Suppressor macrophage treated with lipopolysaccharide for 4 hours (primary cell): ENCODE measurements around the gene MRPS7.
"Not testable (repeated sequence)": the region's sequence is repeated elsewhere in the genome, so short reads cannot be mapped to it uniquely, and the experiment has no call there.

Experiments
- DNase-seq: peaks from one replicate; pipeline ENCODE4 v3.0.0-alpha.2; 2020

Gene MRPS7

GRCh38 chr17:75244133-75244866, 17.4 kb upstream of the MRPS7 start:
- peak; percentile 78 for DNase-seq

- DNase-seq, result no peak
Observed at GRCh38 chr17:75245011-75245410, 16.7 kb upstream of the MRPS7 start.

DNA sequence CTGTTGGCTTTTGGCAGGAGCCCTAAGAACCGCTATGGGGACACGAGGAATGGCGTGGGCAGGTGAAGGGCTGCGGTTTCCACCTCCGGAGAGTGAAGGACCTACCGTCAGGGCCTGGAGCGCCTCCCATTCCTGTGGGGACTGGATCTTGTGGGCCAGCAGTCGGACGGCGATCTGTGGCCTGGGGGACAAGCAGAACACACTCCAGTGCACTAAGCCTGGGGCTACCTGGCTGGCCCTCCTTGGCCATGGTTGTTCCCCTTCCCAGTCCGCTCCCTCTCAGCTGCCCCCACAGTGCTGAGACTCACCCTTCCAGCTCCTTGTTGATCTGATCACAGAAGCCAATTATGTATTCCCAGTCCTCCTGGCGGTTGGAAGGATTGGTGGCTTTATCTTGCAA, 15.3 kb upstream of the MRPS7 start:
- DNase-seq, result no peak

- DNase-seq, result no peak
Observed at GRCh38 chr17:75249564-75249963, 12.1 kb upstream of the MRPS7 start.

DNA sequence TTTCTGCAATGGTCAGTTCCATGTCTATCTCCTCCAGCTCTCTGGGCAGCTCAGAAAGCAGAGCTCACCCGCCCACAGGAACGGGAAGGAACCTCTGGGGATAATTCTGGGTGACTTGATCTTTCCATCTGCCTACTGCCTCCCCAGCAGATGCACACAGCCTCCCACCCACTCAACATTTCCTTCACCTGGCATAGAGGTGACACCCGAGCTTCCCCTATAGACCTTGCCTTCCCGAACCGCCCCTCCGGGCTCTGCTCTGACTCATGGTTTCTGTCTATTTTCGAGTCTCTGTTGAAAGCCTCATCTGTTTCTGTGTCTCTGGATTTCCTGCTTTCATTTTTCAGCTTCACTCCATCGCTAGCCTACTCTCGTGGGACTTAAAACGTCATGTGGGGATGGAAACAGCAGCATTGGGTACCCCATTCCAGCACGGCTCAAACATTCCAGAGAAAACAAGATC, 11.6 kb upstream of the MRPS7 start:
- peak; percentile 65 for DNase-seq

GRCh38 chr17:75252039-75252816, 9.5 kb upstream of the MRPS7 start:
- DNase-seq, result no peak

DNA sequence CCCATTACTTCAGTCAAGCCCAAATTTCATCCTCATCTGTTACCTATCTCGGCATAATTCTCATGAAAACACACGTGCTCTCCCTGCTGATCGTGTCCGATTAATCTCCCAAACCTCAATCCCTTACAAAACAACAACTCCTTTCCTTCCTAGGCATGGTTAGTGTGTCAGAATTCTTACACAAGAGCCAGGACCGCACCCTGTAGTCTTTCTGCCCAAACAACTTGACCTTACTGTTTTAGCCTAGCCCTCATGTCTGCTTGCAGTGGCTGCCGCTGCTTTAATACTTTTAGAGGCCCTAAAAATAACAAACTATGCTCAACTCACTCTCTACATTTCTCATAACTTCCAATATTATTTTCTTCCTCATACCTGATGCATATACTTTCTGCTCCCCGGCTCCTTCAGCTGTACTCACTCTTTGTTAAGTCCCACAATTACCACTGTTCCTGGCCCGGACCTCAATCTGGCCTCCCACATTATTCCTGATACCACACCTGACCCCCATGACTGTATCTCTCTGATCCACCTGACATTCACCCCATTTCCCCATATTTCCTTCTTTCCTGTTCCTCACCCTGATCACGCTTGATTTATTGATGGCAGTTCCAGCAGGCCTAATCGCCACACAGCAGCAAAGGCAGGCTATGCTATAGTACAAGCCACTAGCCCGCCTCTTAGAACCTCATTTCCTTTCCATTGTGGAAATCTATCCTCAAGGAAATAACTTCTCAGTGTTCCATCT, 5.6 kb upstream of the MRPS7 start:
- DNase-seq, result not testable (repeated sequence)

GRCh38 chr17:75257228-75257627, 4.5 kb upstream of the MRPS7 start:
- not testable (repeated sequence) for DNase-seq

- DNase-seq, result peak; percentile 64
Observed at GRCh38 chr17:75260641-75261335, 891 bp upstream of the MRPS7 start.

- no peak for DNase-seq
Observed at GRCh38 chr17:75262112-75262606, 480 bp downstream of the MRPS7 start.

GRCh38 chr17:75263055-75263454, 1.4 kb downstream of the MRPS7 start:
- DNase-seq, result no peak

GRCh38 chr17:75265614-75266315, 4.1 kb downstream of the MRPS7 start:
- DNase-seq, result peak; percentile 38

DNA sequence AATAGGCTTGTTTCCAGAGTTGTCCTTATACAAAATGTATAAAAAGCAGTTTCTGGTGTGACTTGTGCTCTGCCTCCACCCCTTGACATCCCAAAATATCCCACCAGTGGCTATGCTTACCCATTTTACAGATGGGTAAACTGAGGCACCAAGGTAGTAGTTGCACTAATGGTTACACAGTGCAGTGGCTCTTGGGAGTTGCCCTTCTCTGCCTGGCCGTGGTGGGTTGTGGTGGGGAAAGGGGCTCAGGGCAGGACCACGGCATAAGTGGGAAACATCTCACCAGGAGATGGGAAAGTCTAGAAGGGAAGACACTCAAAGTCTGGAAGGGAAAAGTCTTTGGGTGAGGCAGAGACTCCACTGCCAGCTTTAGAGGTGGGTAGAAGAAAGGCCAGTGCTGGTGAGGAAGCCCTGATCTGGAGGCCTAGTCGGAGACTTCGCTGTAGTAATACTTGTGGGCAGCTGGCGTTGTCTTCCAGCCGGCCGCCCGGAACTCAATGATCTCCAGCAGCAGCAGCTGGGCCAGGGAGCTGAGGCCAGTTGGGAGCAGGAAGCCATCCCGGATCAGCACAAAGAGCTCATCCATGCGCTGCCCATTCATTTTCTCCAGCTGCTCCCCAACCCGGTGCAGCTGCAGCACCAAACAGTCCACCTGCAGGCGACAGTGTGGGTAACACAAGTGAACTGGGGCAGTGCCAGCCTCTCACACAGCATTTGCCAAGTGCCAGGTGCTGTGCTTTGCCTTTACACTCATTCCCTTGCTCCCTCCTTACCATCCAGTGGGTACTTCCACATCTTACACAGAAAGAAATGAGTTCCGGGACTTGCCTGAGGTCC, 4.9 kb downstream of the MRPS7 start:
- DNase-seq, result no peak

- peak; percentile 68 for DNase-seq
Observed at GRCh38 chr17:75267153-75267410, 5.4 kb downstream of the MRPS7 start.

DNA sequence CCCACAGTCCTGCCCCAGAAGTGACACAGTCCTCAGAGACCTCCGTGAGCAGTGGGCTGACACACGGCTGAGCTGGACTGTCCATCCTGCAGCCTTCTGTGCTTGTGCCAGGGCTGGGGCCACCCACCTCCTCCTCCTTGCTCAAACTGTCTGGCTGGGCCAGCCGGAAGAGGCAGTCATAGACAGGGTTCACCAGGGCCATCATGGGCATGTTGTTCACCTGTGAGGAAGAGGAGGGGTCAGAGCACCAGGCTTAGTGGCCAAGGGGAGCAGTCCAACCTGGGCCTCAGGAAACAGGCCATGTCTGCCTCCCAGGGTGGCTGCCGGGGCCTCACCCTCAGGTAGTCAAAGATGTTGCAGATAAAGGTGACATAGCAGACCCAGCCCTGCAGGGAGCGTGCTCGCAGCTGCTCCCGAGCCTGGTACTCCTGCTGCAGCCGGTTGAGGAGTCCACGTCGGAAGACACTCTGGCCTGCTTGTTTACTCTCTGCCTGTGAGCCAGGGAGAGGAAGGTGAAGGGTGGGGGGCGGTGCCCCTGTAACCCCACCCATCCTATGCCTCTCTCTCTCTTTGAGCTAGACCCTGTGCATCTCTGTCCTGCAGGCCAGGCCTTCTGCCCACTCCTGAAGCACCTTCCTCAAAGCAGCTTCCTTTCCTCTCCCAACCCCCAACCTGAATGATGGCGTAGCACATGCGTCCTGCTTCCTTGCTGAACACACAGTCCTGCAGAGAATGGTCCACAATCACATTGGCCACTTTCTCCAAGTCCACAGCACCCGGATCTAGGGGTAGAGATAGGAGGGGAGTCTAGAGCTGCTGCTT, 5.9 kb downstream of the MRPS7 start:
- DNase-seq, result no peak

DNA sequence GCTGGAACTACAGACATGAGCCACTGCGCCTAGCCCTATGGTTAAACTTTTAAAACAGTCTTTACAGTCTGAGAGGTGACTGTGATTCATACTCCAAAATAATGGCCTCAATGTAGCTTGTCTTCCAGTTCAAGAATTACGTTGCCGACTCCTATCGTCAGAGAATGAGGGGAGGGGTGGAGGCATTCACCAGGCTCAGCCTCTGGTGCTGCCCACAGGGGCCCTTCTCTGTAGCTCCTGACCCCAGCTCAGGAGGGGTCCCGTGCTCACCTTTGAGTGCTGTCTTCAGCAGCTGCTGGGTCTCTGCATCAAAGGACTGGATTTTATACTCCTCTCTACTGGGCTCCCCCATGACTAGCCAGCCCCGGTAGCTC, 8.2 kb downstream of the MRPS7 start:
- DNase-seq, result no peak

DNA sequence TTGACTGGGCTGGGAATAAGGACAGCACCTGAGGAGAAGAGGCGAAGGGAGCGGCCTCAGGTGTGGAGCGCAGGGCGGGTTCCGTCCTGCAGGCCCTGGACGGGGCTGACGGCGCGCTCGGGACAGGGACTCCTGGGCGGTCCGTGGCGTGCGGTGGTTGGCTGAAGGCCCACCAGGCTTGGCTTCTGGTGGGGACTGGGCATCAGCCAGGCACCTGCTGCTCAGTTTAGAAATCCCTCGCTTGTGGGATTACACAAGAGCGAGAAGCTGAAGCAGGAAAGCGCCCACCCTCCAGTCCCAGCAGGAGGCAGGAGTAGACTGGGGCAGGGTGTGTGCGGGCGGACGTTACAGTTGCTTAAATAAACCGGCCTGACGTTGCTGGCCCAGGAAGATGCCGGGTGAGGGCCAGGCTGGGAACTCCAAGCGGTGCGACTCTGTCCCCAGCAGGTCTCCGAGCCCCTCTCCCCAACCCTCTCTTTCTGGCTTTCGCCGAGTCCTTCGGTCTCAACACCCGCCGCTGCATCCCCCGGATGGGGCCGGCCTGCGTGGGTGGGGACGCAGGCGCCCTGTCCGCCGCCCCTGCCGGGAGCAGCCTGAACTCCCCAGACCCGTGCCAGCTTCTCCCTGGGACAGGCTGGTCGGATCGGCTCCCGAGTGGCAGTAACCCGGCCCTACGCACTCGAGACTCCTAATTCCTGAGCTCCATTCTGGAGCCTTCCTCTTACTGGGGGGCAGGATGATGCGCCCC, 8.7 kb downstream of the MRPS7 start:
- DNase-seq, result peak; percentile 84

DNA sequence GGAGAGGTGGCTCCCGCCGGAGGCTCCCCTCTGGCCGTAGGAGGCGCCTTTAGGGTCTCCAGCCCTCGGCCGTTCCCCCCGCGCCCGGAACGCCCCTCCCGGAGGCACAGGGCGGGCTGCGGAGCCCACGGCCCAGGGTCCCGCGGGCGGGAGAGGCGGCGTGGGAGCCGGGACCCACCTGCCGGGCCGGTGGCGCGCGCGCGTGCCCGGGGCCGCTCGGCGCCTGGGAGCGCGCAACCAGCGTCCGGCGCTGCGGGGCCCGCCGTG, 9.2 kb downstream of the MRPS7 start, which contains the start of gene MIF4GD:
TSS of gene MIF4GD (minus strand) at position 266 of the 267 bp plus-strand sequence. CDS start 1,036 bp downstream, outside the sequence.
- DNase-seq, result no peak

GRCh38 chr17:75271233-75271954, 9.7 kb downstream of the MRPS7 start:
- peak; percentile 94 for DNase-seq
